Measurements from ENCODE around the gene CT83. TPM values are rescaled to one million over a fixed set of nuclear protein-coding genes. Genes with fewer than 3 reads are reported as not detected.

CT83 gene, protein sequence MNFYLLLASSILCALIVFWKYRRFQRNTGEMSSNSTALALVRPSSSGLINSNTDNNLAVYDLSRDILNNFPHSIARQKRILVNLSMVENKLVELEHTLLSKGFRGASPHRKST
- polyA plus RNA-seq (ENCODE audit: insufficient read length) = not detected
- long read RNA-seq, donor 1 = 0 reads
- long read RNA-seq, donor 2 = 0 reads
- long read RNA-seq, donor 3 = 0 reads
- long read RNA-seq, donor 4 = 0 reads
- long read RNA-seq, donor 5 = 0 reads
- long read RNA-seq, donor 6 = 0 reads
- long read RNA-seq, donor 7 = 0 reads
- long read RNA-seq, donor 8 = 0 reads

DNA sequence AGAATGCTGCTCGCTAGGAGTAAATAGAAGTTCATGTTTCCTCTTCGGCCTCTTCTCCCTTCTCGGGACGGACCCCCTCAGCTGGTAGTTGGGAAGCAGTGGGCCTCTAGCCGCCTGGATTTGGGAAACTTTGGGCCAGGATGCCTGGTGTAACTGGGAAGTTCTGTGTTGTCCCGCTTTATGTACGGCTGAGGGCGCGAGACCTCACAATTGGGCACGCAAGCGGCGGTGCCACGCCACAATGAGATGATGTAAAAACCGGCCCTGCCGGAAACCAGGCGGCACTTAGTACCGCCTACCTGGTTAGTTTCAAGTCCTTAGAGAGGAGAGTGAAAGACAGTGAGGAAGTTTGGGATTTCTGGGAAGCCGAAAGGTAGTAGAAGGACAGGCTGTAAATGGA is at the start of gene CT83:
Gene CT83, minus strand, starts transcription at position 155 of the 400 bp plus-strand sequence. Its CDS starts 120 bp downstream, at position 35.
- DNase-seq = no peak

DNA sequence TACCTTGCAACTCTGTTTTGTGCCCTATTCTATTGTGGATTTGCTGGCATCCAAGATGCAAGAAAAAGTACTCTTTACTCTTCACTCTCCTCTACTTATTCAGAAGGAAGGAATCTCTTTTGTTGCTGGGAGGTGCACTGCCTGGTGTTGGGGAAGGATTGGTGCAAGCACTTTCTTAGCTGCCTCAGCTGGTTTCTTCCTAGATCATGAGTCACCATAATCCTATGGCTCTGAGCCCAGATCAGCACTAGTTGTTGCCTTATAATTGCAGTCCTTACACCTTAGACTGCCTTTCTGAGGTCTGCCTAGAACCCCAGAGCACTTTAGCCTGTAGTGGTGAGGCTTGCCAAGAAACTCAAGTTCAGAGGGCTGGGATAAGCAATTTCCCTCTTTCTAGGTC is 37.0 kb upstream of the CT83 start:
- no peak for DNase-seq

DNA sequence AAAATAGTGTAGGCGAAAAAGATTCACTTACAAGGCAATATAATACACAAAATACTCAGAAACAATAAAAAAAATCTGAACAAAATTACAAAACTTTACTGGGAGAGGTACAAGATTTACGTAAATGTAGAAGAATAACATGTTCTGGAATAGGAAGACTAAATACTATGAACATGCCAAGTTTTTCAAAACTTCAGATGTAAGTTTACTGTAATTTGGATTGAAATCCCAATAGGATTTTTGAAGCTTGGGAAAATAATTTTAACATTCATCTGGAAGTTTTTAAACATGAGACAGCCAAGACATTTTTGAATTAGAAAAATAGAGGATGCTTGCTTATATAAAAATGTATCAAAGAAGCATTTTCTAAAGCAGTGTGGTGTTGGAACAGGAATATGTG is 30.5 kb upstream of the CT83 start:
- no peak for DNase-seq

DNA sequence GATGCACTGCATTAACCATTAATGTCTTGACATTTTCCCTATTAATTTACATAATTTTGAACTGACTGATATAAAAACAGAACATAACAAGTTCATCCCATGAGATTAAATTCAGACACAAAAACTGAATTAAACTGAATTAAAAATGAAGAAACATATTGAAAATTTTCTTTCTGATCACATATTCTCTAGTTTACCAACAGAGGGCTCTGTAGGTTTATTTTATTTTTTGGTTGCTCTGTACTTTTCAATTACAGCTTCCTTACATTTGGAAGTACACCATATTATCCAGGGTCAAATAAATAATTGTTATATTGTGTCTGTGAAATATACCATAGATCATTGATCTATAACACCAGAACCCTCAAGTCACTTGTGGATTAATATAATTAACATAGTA is 27.3 kb upstream of the CT83 start:
- DNase-seq = peak; percentile 0

DNA sequence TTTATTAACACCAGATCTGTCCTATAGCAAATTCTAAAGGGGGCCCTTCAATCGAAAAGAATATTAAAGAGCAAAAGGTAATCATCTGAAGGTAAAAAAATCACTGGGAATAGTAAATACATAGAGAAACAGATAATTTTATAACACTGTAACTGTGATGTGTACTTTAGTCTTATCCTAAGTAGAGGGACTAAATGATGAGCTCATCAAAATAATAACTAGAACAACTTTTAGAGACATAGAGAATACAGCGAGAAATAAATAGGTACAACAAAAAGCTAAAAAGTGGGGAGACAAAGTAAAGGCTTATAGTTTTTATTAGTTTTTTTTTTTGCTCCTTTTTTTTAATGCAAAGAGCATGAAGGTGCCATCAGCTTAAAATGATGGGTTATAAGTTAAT is 17.3 kb upstream of the CT83 start:
- no peak for DNase-seq

DNA sequence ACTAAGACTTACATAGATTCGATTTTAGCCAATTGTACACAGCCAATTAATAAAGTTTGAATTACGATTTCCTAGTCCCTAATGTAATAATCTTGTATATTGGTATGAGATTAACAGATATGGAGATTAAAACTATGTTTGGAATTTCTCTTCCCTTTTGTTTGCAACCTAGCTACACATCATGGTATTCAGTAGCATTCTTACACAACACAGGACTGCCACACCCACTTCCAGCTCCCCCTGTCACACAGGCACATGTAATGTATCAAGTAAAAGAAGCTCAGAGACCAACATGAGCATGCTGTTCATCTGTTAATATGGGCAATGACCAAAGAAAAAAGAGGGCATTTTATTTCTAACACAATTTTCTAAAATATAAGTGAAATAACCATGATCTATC is 13.6 kb downstream of the CT83 start:
- no peak for DNase-seq

DNA sequence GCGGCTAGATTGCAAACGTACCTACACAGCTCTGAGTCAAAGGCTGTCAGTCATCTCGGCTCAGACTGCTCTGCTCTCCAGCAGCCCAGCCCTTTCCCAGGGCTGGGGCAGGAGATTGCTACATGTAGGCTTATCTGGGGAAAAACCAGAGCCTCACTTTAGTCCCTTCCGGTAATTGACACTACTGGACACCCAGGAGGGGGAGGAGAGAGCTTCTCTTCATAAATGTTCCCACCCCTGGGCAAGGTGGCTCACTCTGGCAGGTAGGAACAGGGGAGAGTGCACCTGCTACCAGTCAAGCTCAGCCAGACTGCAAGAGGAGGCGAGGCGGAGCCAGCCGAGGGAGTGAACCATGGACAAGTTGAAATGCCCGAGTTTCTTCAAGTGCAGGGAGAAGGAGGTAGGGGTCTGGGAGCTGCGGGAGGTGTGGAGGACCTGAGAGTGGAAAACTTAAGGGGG is 26.4 kb downstream of the CT83 start, which contains the start of gene SLC6A14:
Gene SLC6A14, plus strand, starts transcription at position 249 of the 459 bp plus-strand sequence. Its CDS starts 104 bp downstream, at position 353.
- DNase-seq = no peak

DNA sequence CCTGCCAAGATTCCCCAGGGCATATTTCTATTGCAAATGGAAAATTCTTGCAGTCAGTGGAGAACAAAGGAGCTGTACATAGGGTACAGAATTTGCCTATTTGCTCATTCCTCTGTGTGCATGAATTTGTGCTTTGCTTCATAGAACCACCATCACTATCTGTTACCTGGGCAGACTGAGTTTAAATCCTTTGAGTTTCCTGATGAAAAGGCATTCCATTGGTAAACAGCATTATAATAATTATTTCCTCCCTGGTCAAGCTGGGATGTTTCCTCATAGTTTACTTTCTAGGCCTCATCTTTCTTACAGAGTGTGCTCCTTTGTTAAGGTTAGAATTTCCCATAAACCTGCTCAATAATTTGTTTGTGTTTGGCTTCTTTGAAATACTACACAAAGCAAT is 27.2 kb downstream of the CT83 start:
- DNase-seq = no peak

DNA sequence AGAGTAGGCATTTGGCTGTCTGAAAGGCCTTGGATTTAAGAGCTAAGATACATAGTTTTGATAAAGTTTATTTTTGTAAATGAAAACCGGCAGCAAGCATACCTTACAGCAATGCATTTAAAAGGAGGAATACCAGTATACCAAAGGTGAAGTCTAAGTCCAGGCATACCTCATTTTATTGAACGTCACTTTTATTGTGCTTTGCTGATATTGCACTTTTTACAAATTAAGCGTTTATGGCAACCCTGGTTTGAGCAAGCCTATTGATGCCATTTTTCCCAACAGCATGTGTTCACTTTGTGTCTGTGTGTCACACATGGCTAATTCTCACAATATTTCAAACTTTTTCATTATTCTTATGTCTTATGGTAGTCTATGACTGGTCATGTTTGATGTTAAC is 34.8 kb downstream of the CT83 start:
- no peak for DNase-seq

DNA sequence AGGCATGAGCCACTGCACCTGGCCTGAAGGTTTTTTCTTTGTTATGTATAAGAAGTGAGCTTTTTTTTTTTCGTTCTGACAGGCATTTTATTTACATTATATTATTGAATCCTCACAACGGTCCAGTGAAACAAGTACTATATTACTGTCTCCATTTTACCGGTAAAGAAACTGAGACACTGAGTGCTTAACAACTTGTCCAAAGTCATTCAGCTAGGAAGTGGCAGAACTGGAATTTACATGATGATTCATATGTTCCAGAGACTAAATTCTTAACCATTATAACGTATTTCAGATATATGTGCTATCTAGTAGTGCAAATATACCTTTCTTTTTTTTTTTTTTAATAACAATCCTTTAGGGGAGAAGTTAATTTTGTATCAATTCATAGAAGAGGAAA is 44.8 kb downstream of the CT83 start:
- DNase-seq = no peak

DNA sequence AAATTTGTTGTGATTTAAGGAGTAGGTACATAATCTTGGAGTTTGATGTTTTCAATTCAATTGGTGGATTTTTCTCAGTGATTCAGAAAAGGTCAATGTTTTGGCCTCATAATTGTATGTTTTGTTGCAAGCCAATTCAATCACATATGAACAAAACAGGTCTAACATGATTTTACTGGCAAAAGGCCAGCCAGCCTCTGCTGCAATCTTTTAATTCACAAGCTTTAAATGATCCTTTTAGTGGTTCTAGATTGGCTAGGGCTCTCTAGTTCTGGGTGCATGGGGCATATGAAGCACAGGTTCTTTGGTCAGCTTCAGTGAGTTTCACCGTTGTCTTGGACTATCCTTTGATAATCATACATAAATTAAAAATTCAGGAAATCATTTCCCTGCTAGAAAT is 45.6 kb downstream of the CT83 start:
- peak; percentile 10 for DNase-seq

DNA sequence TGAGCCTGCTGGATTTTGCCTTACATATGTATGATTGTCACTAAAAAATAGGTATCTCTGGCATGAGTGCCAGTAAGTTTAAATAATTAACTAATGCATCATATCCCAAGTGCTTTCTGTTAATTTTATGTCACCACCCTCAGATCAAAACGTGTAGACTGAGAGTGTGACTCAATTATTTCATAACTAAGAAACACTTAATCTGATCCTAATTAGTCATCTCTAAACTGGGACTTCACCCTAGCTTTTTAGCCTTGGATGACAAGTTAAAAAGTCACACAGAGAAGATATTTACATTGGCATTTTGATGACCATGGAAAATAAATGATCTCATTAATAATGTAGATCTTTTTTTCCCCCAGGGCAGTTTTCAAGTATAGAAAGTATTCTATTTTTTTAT is 49.5 kb downstream of the CT83 start:
- DNase-seq = no peak

Other genes with a start within 250 kb of the CT83 start
- gene SLC6A14, start 26.4 kb downstream of the CT83 start, polyA plus RNA-seq (ENCODE audit: insufficient read length) = 0.27 TPM

Measured in left kidney (tissue), 8 donors.